Gastroesophageal sphincter (tissue), 4 donors: ENCODE results near the gene FUT2. TPM values are rescaled to one million over a fixed set of nuclear protein-coding genes. Genes with fewer than 3 reads are reported as not detected.

Source experiments
- ATAC-seq: fragments of 150-250 bp; one replicate; pipeline ENCODE4 v1.9.1; 2016; ENCODE audit warnings: mild to moderate bottlenecking, moderate library complexity
- H3K27ac ChIP-seq, 4 donors: fragments of 200-600 bp; sonication (generic) in 3 of 4; 1 replicate in 3 of 4; 2 replicates in 1 of 4; pipeline ENCODE4 v1.5.1; 2016 to 2019
- H3K27me3 ChIP-seq: fragments of 200-600 bp; sonication (generic); one replicate; pipeline ENCODE4 v1.5.1; 2019
- H3K36me3 ChIP-seq, 2 donors: fragments of 200-600 bp; sonication (generic); one replicate each; pipeline ENCODE4 v1.5.1; 2019; ENCODE audit warnings: control low read depth in 1 of 2
- H3K4me1 ChIP-seq, 3 donors: fragments of 200-600 bp; sonication (generic); 1 replicate in 2 of 3; 2 replicates in 1 of 3; pipeline ENCODE4 v1.5.1; 2016 to 2019; ENCODE audit warnings: control low read depth in 2 of 3
- H3K4me3 ChIP-seq, 2 donors: fragments of 200-600 bp; sonication (generic); one replicate each; pipeline ENCODE4 v1.5.1; 2019; ENCODE audit warnings: mild to moderate bottlenecking in 1 of 2, moderate library complexity in 1 of 2
- H3K9me3 ChIP-seq, 3 donors: fragments of 200-600 bp; sonication (generic); one replicate each; pipeline ENCODE4 v1.5.1; 2017 to 2019; ENCODE audit warnings: control low read depth in 2 of 3
- CTCF ChIP-seq, 4 experiments: fragments of 200-600 bp in 2 of 4; fragments of 450-650 bp in 2 of 4; sonication (generic) in 1 of 4; IDR thresholded peaks; one replicate each; pipeline ENCODE4 v1.5.1; 2017 to 2019; ENCODE audit warnings: antibody characterized with exemption in 4 of 4, mild to moderate bottlenecking in 2 of 4, moderate library complexity in 2 of 4
- EP300 ChIP-seq: sonication (generic); formaldehyde crosslinking; IDR thresholded peaks from one replicate; pipeline ENCODE4 v1.6.1; 2017; ENCODE audit warnings: antibody characterized with exemption, mild to moderate bottlenecking
- POLR2A ChIP-seq, 2 donors: fragments of 450-650 bp; IDR thresholded peaks; one replicate each; pipeline ENCODE4 v1.6.1; 2017; ENCODE audit warnings: antibody characterized with exemption in 2 of 2, mild to moderate bottlenecking in 2 of 2, moderate library complexity in 1 of 2
- POLR2AphosphoS5 ChIP-seq: sonication (generic); formaldehyde crosslinking; IDR thresholded peaks from one replicate; pipeline ENCODE4 v1.6.1; 2017; ENCODE audit warnings: antibody characterized with exemption
- WGBS, 2 donors: methylation state at CpG; one replicate each; pipeline ENCODE4 v1.1.5; 2018; ENCODE audit warnings: low coverage in 1 of 2; 5-methylcytosine and 5-hydroxymethylcytosine counted together
- total RNA-seq, 4 donors: library from RNA; depleted of rRNA; stranded (reverse); fragments of >200 nt; gene quantifications; one replicate each; pipeline ENCODE4 v1.1.0, GENCODE V29; 2016

FUT2 gene
- total RNA-seq, 4 donors from 2014 or later, result 3.4 TPM; not detected in 3

DNA sequence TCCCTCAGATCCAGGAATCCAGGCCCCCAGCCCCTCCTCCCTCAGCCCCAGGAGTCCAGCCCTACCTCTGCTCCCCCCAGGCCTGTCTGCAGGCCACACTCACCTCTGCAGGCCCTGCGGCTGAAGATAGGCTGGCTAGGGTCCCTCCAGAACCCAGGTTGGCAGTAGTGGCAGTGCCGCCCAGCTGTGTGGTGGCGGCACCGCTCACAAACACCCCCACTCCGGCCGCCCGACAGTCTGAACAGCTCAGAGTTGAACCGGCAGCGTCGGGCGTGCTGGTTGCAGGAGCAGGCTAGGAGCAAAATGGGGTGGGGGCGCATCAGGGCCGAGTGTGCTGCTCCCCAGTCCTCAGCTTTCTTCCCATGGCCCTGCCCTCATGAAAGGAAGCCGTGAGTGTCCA, 31.3 kb upstream of the FUT2 start:
- Histone ChIP-seq H3K36me3 (no peaks in the 10 kb centered on the region), H3K27me3 (no peaks in the 10 kb centered on the region), H3K9me3 (no peaks in the 10 kb centered on the region), H3K4me3 (no peak overlapping the region), H3K4me1 (peaks cover 0 to 12% (median 0%) of the 10 kb centered on the region in 3 donors), H3K27ac (no peak overlapping the region)
- no peak for TF ChIP-seq EP300
- TF ChIP-seq CTCF (IDR thresholded peaks at IDR 0.05), result no peak
- no peak for TF ChIP-seq POLR2AphosphoS5
- no peak for TF ChIP-seq POLR2A (IDR thresholded peaks at IDR 0.05)
- ATAC-seq, result no peak
- 80% methylated on average over 3 of the region's 14 CpGs; no CpG with 5 or more reads in 1 of the 2 donors for WGBS, 2 donors

DNA sequence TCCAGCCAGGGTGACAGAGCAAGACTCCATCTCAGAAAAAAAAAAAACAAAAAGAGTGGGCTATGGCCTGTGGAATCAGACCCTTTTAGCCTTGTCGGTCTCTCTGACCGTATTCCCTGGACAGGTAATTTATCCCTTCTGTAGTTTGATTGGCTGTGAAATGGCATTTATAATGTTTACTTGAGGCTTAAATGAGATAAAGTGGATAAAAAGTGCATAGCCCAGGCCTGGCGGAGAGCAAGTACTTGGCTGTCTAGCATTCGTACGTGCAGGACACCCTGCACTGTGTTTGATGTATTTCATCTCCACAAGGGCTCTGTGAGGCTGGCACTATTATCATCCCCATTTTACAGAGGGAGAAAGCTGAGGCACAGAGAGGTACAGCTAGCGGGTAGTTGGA, 30.0 kb upstream of the FUT2 start:
- no peak for TF ChIP-seq POLR2A (IDR thresholded peaks at IDR 0.05)
- no peak for TF ChIP-seq EP300
- TF ChIP-seq POLR2AphosphoS5, result no peak
- no peak for TF ChIP-seq CTCF (IDR thresholded peaks at IDR 0.05)
- H3K27ac ChIP-seq, result no peak overlapping the region
- peaks cover 0 to 6% (median 0%) of the 10 kb centered on the region in 3 donors for H3K4me1 ChIP-seq
- ATAC-seq, result no peak
- no peaks in the 10 kb centered on the region for H3K27me3 ChIP-seq
- 74 to 91% methylated on average over 5 of the region's 6 CpGs for WGBS, 2 donors
- H3K9me3 ChIP-seq, result no peaks in the 10 kb centered on the region
- H3K36me3 ChIP-seq, result no peaks in the 10 kb centered on the region
- no peak overlapping the region for H3K4me3 ChIP-seq

GRCh38 chr19:48668332-48668731, 27.4 kb upstream of the FUT2 start:
- Histone ChIP-seq H3K27me3 (no peaks in the 10 kb centered on the region), H3K27ac (no peak overlapping the region), H3K9me3 (no peaks in the 10 kb centered on the region), H3K4me3 (no peak overlapping the region), H3K36me3 (no peaks in the 10 kb centered on the region), H3K4me1 (no peaks in the 10 kb centered on the region)
- 100% methylated on average over 1 of the region's 3 CpGs for WGBS, 2 donors
- no peak for TF ChIP-seq CTCF (IDR thresholded peaks at IDR 0.05)
- TF ChIP-seq POLR2AphosphoS5, result no peak
- TF ChIP-seq POLR2A (IDR thresholded peaks at IDR 0.05), result no peak
- no peak for TF ChIP-seq EP300
- no peak for ATAC-seq

GRCh38 chr19:48668761-48669160, 27.0 kb upstream of the FUT2 start:
- ATAC-seq, result no peak
- no peak overlapping the region for H3K27ac ChIP-seq
- no peaks in the 10 kb centered on the region for H3K4me1 ChIP-seq
- 90 to 100% methylated on average over 2 of the region's 2 CpGs for WGBS, 2 donors
- H3K4me3 ChIP-seq, result no peak overlapping the region
- no peaks in the 10 kb centered on the region for H3K27me3 ChIP-seq
- H3K36me3 ChIP-seq, result no peaks in the 10 kb centered on the region
- no peaks in the 10 kb centered on the region for H3K9me3 ChIP-seq
- TF ChIP-seq POLR2AphosphoS5 (no peak), POLR2A (IDR thresholded peaks at IDR 0.05) (no peak), EP300 (no peak), CTCF (IDR thresholded peaks at IDR 0.05) (no peak)

DNA sequence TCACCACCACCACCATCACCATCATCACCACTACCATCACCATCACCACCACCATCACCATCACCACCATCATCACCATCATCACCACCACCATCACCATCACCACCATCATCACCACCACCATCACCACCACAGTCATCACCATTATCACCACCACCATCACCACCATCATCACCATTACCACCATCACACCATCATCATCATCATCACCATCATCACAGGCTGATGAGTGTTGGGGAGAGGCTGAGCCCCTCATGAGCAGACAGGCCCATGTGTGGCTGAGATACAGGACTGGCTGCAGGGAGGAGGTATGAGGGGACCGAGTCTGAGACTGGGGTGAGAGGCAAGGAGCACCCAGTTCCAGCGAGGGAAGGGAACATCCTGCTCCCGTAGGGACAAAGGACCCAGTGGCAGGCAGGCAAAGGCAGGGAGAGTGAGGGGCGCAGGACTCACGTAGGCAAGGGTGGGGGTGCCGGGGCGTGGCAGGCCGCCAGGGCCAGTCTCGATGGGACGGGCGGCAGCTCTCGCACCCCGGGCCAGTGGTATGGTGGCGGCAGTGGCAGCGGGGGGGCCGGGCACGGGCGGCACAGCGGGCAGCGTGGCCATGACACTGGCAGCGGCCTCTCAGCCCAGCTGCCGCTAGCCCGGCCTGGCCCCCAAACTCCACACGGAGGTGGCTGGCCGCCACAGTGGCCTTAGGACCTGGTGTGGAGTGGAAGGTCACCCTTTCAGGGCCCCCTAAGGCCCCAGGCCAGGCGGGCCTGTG, 25.7 kb upstream of the FUT2 start:
- Histone ChIP-seq H3K27me3 (no peaks in the 10 kb centered on the region), H3K27ac (no peak overlapping the region), H3K4me1 (peaks cover 0 to 2% (median 1%) of the 10 kb centered on the region in 3 donors), H3K36me3 (no peaks in the 10 kb centered on the region), H3K9me3 (no peaks in the 10 kb centered on the region), H3K4me3 (no peak overlapping the region)
- ATAC-seq, result no peak
- WGBS, 2 donors, result 75 to 100% methylated on average over 2 to 6 of the region's 26 CpGs
- TF ChIP-seq POLR2AphosphoS5 (no peak), CTCF (IDR thresholded peaks at IDR 0.05) (no peak), EP300 (no peak), POLR2A (IDR thresholded peaks at IDR 0.05) (no peak)
